ENCODE data around the gene OR1N1.

DNA sequence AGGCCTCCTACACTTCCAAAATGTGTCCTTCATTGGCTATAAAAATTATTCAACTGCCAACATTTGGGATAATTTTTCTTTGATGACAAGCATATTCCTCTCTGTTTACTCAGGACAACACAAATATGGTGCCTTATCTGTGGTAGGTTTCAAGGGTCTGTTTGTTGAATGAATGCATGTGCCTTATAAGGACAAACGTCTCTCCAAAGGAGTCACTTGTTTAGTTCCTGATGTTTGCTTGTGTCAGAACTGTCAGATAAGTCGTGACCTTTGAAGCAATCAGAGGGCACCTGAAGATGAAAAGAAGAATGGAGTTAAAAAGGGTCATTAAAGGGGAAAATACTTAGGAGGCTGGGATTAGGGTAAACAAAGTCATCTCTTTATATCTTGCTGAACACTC is 20.1 kb downstream of the OR1N1 start:
- TF ChIP-seq, protein P1, sequence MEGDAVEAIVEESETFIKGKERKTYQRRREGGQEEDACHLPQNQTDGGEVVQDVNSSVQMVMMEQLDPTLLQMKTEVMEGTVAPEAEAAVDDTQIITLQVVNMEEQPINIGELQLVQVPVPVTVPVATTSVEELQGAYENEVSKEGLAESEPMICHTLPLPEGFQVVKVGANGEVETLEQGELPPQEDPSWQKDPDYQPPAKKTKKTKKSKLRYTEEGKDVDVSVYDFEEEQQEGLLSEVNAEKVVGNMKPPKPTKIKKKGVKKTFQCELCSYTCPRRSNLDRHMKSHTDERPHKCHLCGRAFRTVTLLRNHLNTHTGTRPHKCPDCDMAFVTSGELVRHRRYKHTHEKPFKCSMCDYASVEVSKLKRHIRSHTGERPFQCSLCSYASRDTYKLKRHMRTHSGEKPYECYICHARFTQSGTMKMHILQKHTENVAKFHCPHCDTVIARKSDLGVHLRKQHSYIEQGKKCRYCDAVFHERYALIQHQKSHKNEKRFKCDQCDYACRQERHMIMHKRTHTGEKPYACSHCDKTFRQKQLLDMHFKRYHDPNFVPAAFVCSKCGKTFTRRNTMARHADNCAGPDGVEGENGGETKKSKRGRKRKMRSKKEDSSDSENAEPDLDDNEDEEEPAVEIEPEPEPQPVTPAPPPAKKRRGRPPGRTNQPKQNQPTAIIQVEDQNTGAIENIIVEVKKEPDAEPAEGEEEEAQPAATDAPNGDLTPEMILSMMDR (conservative IDR thresholded peaks at IDR 0.05; ENCODE audit: low read depth, low read length), result no peak
- TF ChIP-seq SMC3 (IDR thresholded peaks at IDR 0.05; ENCODE audit: low read depth, low read length) (no peak), POLR2A (IDR thresholded peaks at IDR 0.05; ENCODE audit: low read depth, low read length) (no peak), MXI1 (IDR thresholded peaks at IDR 0.05; ENCODE audit: borderline replicate concordance, low read depth, low read length) (no peak), BHLHE40 (IDR thresholded peaks at IDR 0.05; ENCODE audit: low read depth, low read length) (no peak), CHD1 (IDR thresholded peaks at IDR 0.05; ENCODE audit: low read depth, low read length) (no peak), RAD21 (IDR thresholded peaks at IDR 0.05; ENCODE audit: low read length) (no peak), RCOR1 (IDR thresholded peaks at IDR 0.05; ENCODE audit: insufficient replicate concordance, low read length) (no peak)
- TF ChIP-seq, protein P2, sequence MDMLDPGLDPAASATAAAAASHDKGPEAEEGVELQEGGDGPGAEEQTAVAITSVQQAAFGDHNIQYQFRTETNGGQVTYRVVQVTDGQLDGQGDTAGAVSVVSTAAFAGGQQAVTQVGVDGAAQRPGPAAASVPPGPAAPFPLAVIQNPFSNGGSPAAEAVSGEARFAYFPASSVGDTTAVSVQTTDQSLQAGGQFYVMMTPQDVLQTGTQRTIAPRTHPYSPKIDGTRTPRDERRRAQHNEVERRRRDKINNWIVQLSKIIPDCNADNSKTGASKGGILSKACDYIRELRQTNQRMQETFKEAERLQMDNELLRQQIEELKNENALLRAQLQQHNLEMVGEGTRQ (IDR thresholded peaks at IDR 0.05; ENCODE audit: low read depth, low read length), result no peak
